PC-3 (cell line): ENCODE data around the gene ZC3H4. TPM values are rescaled to one million over a fixed set of nuclear protein-coding genes. Genes with fewer than 3 reads are reported as not detected.

ENCODE experiments used
- ATAC-seq: fragments of 200-7000 bp; cut with Tn5 transposase; 2 replicates; pipeline ENCODE4 v1.9.1; 2020; ENCODE audit warnings: mild to moderate bottlenecking, moderate library complexity
- BruUV-seq: library from RNA; stranded (reverse); fragments of 400-500 nt; replicated peaks from 2 replicates; lab custom pipeline; 2021; lab: Mats Ljungman, UMichigan
- CTCF ChIA-PET: fragments of 300-600 bp; sonication (Branson Sonifier 250); formaldehyde crosslinking; loops from one replicate; lab custom pipeline; 2022; ENCODE audit warnings: antibody characterized with exemption; lab: Charles Lee
- POLR2A ChIA-PET: fragments of 300-600 bp; sonication (Branson Sonifier 250); formaldehyde crosslinking; loops from one replicate; lab custom pipeline; 2022; ENCODE audit warnings: antibody characterized with exemption; ENCODE audit not compliant: unreplicated experiment; lab: Charles Lee
- DNase-seq: peaks from one replicate; pipeline ENCODE4 v3.0.0-alpha.2; 2015
- H2AFZ ChIP-seq: fragments of 300-600 bp; sonication (generic); 2 replicates; pipeline ENCODE4 v1.6.0; 2016; ENCODE audit warnings: antibody characterized with exemption, low read length
- H3F3A ChIP-seq: fragments of 300-600 bp; sonication (generic); one replicate; pipeline ENCODE4 v1.6.0; 2017; ENCODE audit warnings: antibody characterized with exemption, low read length, control low read depth, mild to moderate bottlenecking; ENCODE audit not compliant: unreplicated experiment
- H3K27ac ChIP-seq: fragments of 300-600 bp; sonication (generic); 2 replicates; pipeline ENCODE4 v1.5.1; 2016; ENCODE audit warnings: mild to moderate bottlenecking, low read length
- H3K27me3 ChIP-seq: fragments of 300-600 bp; sonication (generic); 2 replicates; pipeline ENCODE4 v1.6.1; 2016; ENCODE audit warnings: low read length, mixed read lengths
- H3K36me3 ChIP-seq: fragments of 300-600 bp; sonication (generic); 2 replicates; pipeline ENCODE4 v1.6.1; 2016; ENCODE audit warnings: low read depth, mixed run types, low read length, mixed read lengths
- H3K4me1 ChIP-seq: fragments of 300-600 bp; sonication (generic); 2 replicates; pipeline ENCODE4 v1.5.1; 2016; ENCODE audit warnings: low read length; ENCODE audit not compliant: insufficient read depth
- H3K4me2 ChIP-seq: fragments of 300-600 bp; sonication (generic); 2 replicates; pipeline ENCODE4 v1.6.0; 2016; ENCODE audit warnings: low read length
- H3K4me3 ChIP-seq: fragments of 300-600 bp; sonication (generic); 2 replicates; pipeline ENCODE4 v1.5.1; 2016; ENCODE audit warnings: mild to moderate bottlenecking, low read length, mixed read lengths
- H3K79me2 ChIP-seq: fragments of 300-600 bp; sonication (generic); 2 replicates; pipeline ENCODE4 v1.6.1; 2017; ENCODE audit warnings: low read length, mixed read lengths
- H3K9ac ChIP-seq: fragments of 300-600 bp; sonication (generic); 2 replicates; pipeline ENCODE4 v1.6.0; 2016; ENCODE audit warnings: mild to moderate bottlenecking, low read length
- H3K9me2 ChIP-seq: fragments of 300-600 bp; sonication (generic); replicated peaks from 2 replicates; pipeline ENCODE4 v1.6.1; 2016; ENCODE audit warnings: mixed run types, low read length, mixed read lengths
- H3K9me3 ChIP-seq: fragments of 300-600 bp; sonication (generic); 2 replicates; pipeline ENCODE4 v1.6.1; 2016; ENCODE audit warnings: low read length, mixed read lengths
- H4K20me1 ChIP-seq: fragments of 300-600 bp; sonication (generic); 2 replicates; pipeline ENCODE4 v1.6.1; 2016; ENCODE audit warnings: low read length, mixed read lengths
- CTCF ChIP-seq: fragments of 300-600 bp; sonication (generic); conservative IDR thresholded peaks from 2 replicates; pipeline ENCODE4 v1.5.1; 2017; ENCODE audit warnings: antibody characterized with exemption, low read depth, mild to moderate bottlenecking, low read length
- EZH2 ChIP-seq: fragments of 300-600 bp; sonication (generic); IDR thresholded peaks from one replicate; pipeline ENCODE4 v1.6.1; 2017; ENCODE audit warnings: antibody characterized with exemption, mild to moderate bottlenecking, low read length; ENCODE audit not compliant: unreplicated experiment
- EZH2phosphoT487 ChIP-seq: fragments of 300-600 bp; sonication (generic); IDR thresholded peaks from 2 replicates; pipeline ENCODE4 v1.6.1; 2018; ENCODE audit warnings: mild to moderate bottlenecking, antibody characterized with exemption, low read length, borderline replicate concordance
- intact Hi-C: fragments of 100-400 bp; cut with micrococcal nuclease; formaldehyde crosslinking; loops from 2 replicates; pipeline ENCODE4 v1.9.0; 2023
- total RNA-seq: library from RNA; depleted of rRNA; stranded (reverse); fragments of >200 nt; gene quantifications from 2 replicates; pipeline ENCODE4 v1.2.3, GENCODE V29; 2014

ZC3H4 gene
- total RNA-seq, 1 experiment from 2014 or later = 13.4 TPM

GRCh38 chr19:47099576-47100050, 14.0 kb downstream of the ZC3H4 start:
- peaks cover 8% of the 10 kb centered on the region for H3F3A ChIP-seq
- ChIA-PET CTCF (no interaction called here), POLR2A (no interaction called here)
- no peak overlapping the region for H3K9ac ChIP-seq
- no peaks in the 10 kb centered on the region for H3K9me3 ChIP-seq
- peaks cover 95% of the 10 kb centered on the region for H3K79me2 ChIP-seq
- no peak overlapping the region for H3K4me3 ChIP-seq
- H3K4me1 ChIP-seq = peaks cover 28% of the 10 kb centered on the region
- no peak overlapping the region for H3K4me2 ChIP-seq
- no peak overlapping the region for H3K27ac ChIP-seq
- no peak for DNase-seq
- H3K36me3 ChIP-seq = no peaks in the 10 kb centered on the region
- H3K9me2 ChIP-seq = no peaks in the 10 kb centered on the region
- ATAC-seq = no peak
- BruUV-seq = no TSS peak
- no peak for TF ChIP-seq EZH2phosphoT487
- no peak for TF ChIP-seq CTCF
- no peak for TF ChIP-seq EZH2
- intact Hi-C loops = no loop called here
- H4K20me1 ChIP-seq = no peaks in the 10 kb centered on the region
- no peaks in the 10 kb centered on the region for H3K27me3 ChIP-seq
- H2AFZ ChIP-seq = no peak overlapping the region

DNA sequence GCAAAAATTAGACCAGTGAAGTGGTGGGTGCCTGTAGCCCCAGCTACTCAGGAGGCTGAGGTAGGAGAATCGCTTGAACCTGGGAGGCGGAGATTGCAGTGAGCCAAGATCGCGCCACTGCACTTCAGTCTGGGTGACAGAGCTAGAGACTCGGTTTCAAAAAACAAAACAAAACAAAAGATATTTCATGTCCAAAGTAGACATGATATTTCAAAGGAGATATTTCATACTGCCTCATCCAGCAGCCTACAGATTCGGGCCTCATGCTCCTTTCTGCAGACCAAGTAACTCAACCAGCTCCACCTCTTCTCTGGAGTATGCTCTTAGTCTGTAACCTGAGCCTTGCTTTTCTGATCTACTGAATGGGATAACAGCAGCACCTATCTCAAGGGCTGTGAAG, 15.0 kb downstream of the ZC3H4 start:
- peaks cover 4% of the 10 kb centered on the region; the same call in 1 of the 2 replicates for H3K36me3 ChIP-seq
- no peak overlapping the region for H3K9ac ChIP-seq
- H3K4me1 ChIP-seq = peaks cover 28% of the 10 kb centered on the region
- intact Hi-C loops = no loop called here
- BruUV-seq = no TSS peak
- ATAC-seq (no peak), DNase-seq (no peak)
- peaks cover 96% of the 10 kb centered on the region for H3K79me2 ChIP-seq
- no peaks in the 10 kb centered on the region for H3K9me3 ChIP-seq
- ChIA-PET CTCF (no interaction called here), POLR2A (no interaction called here)
- no peak overlapping the region for H2AFZ ChIP-seq
- H3K27me3 ChIP-seq = no peaks in the 10 kb centered on the region
- no peaks in the 10 kb centered on the region for H4K20me1 ChIP-seq
- TF ChIP-seq EZH2phosphoT487 (no peak), CTCF (no peak), EZH2 (no peak)
- H3K9me2 ChIP-seq = no peaks in the 10 kb centered on the region
- H3K4me3 ChIP-seq = no peak overlapping the region
- no peak overlapping the region for H3K27ac ChIP-seq
- H3K4me2 ChIP-seq = no peak overlapping the region
- H3F3A ChIP-seq = peaks cover 8% of the 10 kb centered on the region

GRCh38 chr19:47097396-47098201, 16.0 kb downstream of the ZC3H4 start:
- TF ChIP-seq CTCF = no peak
- no peak for TF ChIP-seq EZH2
- no peak for TF ChIP-seq EZH2phosphoT487
- H3K27ac ChIP-seq = peak overlapping the region; percentile 83
- ATAC-seq (no peak), DNase-seq (no peak)
- H3K4me1 ChIP-seq = peaks cover 28% of the 10 kb centered on the region
- BruUV-seq = no TSS peak
- H3K79me2 ChIP-seq = peaks cover 89% of the 10 kb centered on the region
- H3K9me3 ChIP-seq = no peaks in the 10 kb centered on the region
- intact Hi-C loops = no loop called here
- CTCF ChIA-PET = no interaction called here
- no peak overlapping the region for H2AFZ ChIP-seq
- no peaks in the 10 kb centered on the region for H3K9me2 ChIP-seq
- H4K20me1 ChIP-seq = no peaks in the 10 kb centered on the region
- peaks cover 8% of the 10 kb centered on the region for H3F3A ChIP-seq
- peak overlapping the region; percentile 66 for H3K4me2 ChIP-seq
- peaks cover 10% of the 10 kb centered on the region; the same call in 1 of the 2 replicates for H3K36me3 ChIP-seq
- H3K9ac ChIP-seq = peak overlapping the region; percentile 55; the same call in 1 of the 2 replicates
- H3K4me3 ChIP-seq = no peak overlapping the region
- POLR2A ChIA-PET = no interaction called here
- H3K27me3 ChIP-seq = no peaks in the 10 kb centered on the region
